GM18520 (cell line): ENCODE data around the gene FCN2.

ENCODE experiments used
- ATAC-seq: cut with Tn5 transposase; IDR thresholded peaks from one replicate; pipeline ENCODE4 v1.9.1; 2021; ENCODE audit not compliant: unreplicated experiment

The FCN2 gene

GRCh38 chr9:134908524-134909309, 28.1 kb downstream of the FCN2 start:
- no peak for ATAC-seq

- no peak for ATAC-seq
Observed at GRCh38 chr9:134909511-134910481, 29.2 kb downstream of the FCN2 start.

GRCh38 chr9:134912126-134912840, 31.7 kb downstream of the FCN2 start:
- ATAC-seq: no peak

- no peak for ATAC-seq
Observed at GRCh38 chr9:134913041-134913712, 32.6 kb downstream of the FCN2 start.

- ATAC-seq: no peak
Observed at GRCh38 chr9:134913713-134914500, 33.3 kb downstream of the FCN2 start.

GRCh38 chr9:134914501-134914834, 33.9 kb downstream of the FCN2 start:
- ATAC-seq: no peak

- ATAC-seq: no peak
Observed at GRCh38 chr9:134915046-134915985, 34.7 kb downstream of the FCN2 start.

- ATAC-seq: no peak
Observed at GRCh38 chr9:134916161-134916665, 35.6 kb downstream of the FCN2 start.

- no peak for ATAC-seq
Observed at GRCh38 chr9:134917431-134918373, 37.1 kb downstream of the FCN2 start, which contains the start of gene FCN1. Gene FCN1, minus strand, starts transcription at chr9:134917912. Its CDS starts 41 bp downstream, at chr9:134917871.

GRCh38 chr9:134918646-134919045, 38.0 kb downstream of the FCN2 start:
- ATAC-seq: no peak

- ATAC-seq: no peak
Observed at GRCh38 chr9:134919303-134919702, 38.7 kb downstream of the FCN2 start.

- no peak for ATAC-seq
Observed at GRCh38 chr9:134922066-134922931, 41.7 kb downstream of the FCN2 start.

- ATAC-seq: no peak
Observed at GRCh38 chr9:134922932-134923240, 42.3 kb downstream of the FCN2 start.

- ATAC-seq: no peak
Observed at GRCh38 chr9:134923466-134923865, 42.9 kb downstream of the FCN2 start.

GRCh38 chr9:134925011-134925511, 44.5 kb downstream of the FCN2 start:
- no peak for ATAC-seq

- ATAC-seq: no peak
Observed at GRCh38 chr9:134928436-134929192, 48.0 kb downstream of the FCN2 start.
